GM03348 (cell line): Measurements from ENCODE around the gene CHI3L1.
"Not testable (repeated sequence)": the region's sequence is repeated elsewhere in the genome, so short reads cannot be mapped to it uniquely, and the experiment has no call there.

Source experiments
- DNase-seq: peaks from one replicate; pipeline ENCODE4 v3.0.0; 2012; ENCODE audit warnings: low spot score

The CHI3L1 gene

GRCh38 chr1:203186446-203187303 lies at the start of gene CHI3L1:
Gene CHI3L1, minus strand, starts transcription at chr1:203186704. Its CDS starts 81 bp downstream, at chr1:203186623.
- DNase-seq = no peak

GRCh38 chr1:203234901-203235300 lies 48.4 kb upstream of the CHI3L1 start:
- not testable (repeated sequence) for DNase-seq

- DNase-seq = no peak
Measured at GRCh38 chr1:203229471-203230135, 43.1 kb upstream of the CHI3L1 start, which contains the start of gene CHIT1. Gene CHIT1, minus strand, starts transcription at chr1:203229673. Its CDS starts 37 bp downstream, at chr1:203229636.

DNA sequence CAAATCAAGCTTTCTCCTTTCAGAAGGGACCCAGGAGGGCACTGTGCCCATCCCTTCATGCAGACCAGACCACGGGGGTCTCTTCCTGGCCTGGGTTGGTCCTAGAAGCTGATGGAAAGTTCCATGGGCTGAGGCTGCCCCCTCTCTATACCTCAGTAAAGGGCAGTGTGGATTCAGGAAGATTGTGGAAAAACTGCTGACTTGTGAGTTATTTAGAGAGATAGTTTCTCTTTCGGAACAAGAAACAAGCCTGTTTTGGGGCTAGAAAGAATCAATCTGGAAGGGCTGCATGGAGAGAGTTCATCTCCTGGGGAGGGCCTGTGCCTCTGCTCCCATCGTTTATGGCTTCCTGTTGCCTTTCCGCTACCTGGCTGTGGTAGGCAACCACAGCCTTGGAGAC lies 42.2 kb upstream of the CHI3L1 start:
- DNase-seq = no peak

DNA sequence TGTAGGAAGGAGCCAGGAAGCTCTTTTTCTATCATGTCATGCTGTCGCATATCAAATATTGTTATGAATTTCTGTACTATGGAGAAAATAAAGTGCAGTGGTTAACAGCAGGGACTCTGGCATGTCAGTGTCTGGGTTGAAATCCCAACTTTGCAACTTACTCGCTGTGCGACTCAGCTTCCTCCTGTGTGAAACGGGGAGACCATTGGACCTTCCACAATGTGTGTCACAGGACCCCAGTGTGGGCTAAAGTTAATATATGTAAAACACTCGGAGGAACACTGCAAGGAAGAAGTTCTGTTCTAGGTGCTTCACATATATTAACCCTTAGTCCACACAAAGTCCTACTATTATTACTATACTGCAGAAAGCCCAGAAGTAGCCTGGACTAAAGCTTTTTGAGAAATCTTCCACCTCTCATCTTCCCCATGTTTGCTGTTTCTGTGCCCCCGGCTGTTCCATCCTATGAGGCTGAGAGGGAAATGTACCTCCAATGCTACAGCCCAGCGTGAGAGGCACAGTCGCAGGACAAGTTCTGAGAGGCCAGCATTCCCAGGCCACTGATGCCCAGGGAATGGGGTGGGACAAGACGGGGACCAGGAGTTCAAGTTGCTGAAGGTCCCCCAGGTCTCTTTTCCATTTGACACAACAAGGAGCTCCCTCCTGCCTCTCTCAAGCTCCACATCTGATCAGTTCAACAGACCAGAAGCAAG lies 41.0 kb upstream of the CHI3L1 start:
- no peak for DNase-seq

DNA sequence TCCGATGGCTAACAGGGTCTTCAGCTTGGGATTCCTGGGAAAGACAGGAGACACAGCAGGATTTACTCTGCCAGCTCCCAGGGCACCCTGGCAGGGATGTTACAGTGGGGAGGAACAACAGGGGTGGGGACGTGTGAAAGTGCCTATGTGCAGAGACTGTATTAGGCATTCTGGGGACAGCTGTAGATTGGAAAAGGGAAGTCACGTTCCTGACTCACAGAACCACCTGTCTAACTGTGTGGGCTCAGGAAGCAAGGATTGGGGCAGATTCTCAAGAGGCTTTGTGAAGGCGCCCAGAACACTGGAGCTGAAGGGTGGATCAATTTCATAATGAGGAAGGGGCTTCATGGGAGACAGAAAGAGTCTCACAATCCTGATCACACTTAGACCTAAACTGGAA lies 38.6 kb upstream of the CHI3L1 start:
- no peak for DNase-seq

DNA sequence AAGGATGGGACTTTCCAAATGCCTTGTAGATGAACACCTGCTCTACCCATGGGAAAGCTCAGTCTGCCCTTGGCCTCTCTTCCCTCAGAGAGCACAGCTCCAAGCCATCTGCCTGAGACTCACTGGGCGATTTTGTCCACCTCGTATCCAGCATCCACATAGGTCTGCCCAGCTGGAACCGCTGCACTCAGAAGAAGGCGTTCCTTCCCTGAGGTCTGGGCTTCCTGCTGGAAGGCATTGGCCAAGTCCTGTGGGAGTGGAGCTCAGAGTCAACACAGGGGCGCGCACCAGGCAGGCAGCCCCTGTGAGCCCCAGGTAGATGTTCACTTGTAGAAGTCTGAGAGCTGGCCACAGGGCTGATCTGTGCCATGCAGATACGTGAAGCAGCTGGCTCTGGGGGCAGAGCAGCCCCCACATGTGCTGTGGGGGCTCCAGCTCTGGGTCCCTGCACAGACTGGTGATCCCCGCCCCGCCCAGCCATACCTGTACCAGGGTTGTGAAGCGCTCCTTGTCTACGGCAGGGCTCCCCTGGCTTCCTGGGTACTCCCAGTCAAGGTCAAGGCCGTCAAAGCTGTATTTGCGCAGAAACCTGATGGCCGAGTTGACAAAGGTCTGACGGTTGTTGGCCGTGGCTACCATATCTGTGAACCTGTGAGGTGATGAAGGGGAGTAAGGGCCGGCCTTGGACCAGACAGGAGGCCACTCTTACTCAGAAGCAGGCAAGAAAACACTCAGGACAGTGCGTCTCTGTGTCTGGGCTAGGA lies 36.7 kb upstream of the CHI3L1 start:
- DNase-seq = no peak

DNA sequence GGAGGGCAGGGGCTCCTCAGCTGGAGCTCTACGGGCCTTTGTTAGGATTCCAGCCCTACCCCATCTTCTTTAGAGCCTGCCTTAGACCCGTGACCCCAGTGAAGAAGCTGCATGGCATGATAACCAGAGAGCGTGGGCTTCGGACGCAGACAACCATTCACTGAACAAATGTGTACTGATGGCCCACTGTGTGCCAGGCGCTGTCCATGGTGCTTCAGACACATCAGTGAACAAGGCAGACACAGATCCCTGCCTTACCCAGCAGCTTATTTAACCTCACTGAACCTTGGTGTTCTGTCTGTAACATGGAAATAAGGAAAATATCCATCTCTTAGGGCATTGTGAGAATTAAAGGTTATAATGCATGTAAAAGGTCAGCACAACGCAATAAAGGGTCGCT lies 33.4 kb upstream of the CHI3L1 start:
- DNase-seq = no peak

DNA sequence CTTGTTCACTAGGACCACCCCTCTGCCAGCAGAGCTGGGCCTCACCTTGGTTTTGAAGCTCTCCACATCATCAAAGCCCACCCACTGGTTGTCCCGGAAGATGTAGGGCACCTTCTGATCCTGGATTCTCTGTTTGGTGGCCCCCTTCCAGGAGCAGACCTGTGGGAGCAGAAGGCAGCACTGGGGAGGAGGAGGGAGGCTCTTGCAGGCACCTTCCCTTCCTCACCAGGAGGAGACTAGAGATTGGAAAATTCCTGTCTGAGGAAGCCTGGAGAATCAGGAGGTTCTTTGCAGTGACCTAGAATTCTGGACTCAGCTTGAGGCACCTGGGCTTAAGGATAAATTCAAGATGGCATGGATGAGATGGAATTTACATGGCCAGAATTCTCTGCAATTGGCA lies 32.7 kb upstream of the CHI3L1 start:
- no peak for DNase-seq

DNA sequence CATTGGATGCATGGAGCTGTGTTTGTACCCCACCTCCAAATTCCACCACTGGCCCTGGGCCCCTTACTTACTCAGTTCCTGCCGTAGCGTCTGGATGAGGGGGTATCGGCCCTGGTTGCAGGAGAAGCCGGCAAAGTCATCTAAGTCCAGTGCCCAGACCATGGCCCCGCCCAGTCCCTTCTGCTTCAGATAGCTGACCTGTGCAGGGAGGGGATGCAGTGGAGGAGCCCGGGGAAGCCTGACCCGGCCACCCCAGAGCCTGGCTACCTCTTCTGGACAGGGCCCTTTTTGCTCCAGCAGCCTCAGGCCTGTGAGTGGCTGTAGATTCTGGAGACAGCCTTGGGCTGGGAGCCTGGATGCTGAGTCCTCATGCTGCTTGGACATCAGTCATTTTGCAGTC lies 31.2 kb upstream of the CHI3L1 start:
- no peak for DNase-seq

DNA sequence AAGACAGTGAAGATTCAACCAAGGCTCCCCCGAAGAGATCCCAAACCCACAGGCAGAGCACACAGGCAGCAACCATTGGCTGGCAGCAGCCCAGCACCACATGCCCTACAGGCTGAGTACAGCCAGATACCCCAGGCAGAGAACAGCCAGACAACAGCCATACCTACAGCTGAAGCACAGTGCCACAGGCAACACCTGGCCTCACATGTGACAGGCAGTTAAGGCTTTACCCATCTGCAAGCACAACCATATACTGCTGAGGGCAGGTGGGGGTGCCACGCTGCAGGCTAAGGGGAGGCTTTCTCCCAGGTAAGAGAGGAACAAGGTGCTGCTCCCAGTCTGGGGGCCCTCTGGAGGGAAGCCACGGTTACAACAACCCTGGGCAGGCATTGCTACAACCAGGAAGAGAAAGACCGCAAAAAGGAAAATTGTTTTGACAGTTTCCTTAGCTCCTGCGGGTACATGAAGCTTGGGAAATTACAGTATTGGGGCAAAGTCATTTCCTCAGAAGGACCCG lies 30.7 kb upstream of the CHI3L1 start:
- DNase-seq = no peak

DNA sequence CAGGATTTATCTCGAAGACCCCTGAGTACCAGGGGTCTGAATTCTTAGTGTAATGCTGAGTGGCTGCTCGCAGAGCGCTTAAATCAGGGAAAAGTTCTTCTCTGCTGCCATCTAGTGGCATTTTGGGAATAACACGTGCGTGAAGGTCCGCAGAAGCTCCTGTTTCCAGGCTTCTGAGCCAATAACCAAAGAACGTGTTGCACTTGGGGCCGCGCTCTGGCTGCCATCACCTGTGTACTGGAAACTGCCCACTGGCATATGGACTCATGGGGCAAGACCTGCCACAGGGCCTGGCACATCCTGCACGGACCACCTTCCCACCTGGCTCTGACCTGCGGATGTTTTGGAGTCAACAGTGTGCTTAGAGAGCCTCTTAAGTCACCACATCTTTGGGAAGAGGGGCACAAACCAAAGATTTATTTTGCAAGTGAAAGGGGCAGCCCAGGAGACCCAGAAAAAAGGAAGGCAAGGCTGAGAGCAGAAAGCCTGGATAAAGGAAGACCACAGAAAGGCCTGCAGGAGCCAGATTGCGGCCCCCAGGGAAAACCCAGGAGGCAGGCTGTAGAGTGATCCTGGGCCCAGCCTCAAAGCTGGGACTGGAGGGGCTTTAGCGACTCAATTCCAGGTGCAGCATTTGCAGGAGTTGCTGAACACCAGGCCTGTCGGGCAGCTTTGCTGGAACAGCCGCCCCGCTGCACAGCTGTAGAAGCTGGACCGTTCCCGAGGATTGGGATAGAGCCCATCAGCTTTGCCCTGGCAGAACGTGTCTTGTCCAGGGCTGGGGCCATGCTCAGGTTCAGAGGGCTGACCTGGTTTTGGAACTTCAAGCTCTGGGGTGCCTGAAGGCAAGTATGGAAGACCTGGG lies 30.0 kb upstream of the CHI3L1 start:
- peak; percentile 80 for DNase-seq

DNA sequence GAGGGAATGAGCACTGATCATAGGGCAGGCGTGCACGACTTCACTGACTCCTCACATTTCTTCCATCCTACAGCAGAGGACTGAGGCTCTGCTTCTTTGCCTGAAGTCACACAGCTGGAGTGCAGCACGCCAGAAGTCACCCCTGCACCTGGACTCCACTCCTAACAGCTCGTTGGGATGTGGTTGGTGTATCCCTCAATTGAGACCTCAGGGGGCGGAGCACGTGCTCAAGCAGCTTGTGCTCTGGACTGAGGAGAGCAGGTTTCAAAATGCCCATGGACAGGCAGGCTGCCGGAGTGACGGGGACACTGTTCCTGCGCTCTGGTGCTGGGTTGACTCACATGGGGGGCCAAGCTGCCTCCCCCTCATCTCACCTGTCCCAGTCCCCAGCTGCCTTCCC lies 29.1 kb upstream of the CHI3L1 start:
- no peak for DNase-seq

DNA sequence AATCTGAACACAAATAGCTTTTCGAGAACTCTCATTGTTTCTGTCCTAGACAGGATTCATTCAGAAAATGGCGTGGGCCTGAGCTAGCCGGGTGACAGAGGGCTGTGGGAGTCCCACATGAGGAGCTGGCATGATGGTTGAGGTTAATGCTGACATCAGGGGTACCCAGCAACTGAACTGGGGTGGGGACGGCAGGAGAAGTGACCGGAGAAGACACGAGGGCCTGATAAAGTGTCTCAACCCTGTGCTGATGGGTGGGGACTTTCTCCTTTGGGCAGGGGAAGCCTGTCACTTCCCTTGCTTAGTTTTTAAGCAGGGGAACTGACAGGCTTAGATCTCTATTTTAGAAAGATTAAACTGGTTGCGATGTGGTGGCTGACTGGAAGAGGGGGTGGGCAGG lies 28.4 kb upstream of the CHI3L1 start:
- no peak for DNase-seq

DNA sequence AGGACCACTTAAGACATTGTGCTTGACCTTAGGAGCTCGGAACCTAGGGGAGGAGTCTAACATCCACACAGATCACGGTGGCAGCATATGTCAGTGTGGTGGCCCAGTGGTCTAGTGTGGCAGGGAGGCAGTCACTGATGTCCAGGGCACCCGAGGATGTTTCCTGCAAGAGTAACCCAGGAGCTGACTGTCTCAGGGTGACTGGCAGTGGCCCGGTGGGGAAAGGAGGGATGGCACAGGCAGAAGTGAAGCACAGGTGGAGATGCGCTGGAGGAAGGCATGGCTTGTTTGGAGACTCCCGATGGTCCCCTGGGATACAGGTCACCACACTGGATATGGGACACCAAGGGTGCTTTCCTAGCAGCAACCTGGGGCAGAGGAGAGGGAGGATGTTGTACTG lies 26.6 kb upstream of the CHI3L1 start:
- no peak for DNase-seq

GRCh38 chr1:203211812-203212211 lies 25.3 kb upstream of the CHI3L1 start:
- no peak for DNase-seq

GRCh38 chr1:203210988-203211387 lies 24.5 kb upstream of the CHI3L1 start:
- no peak for DNase-seq

DNA sequence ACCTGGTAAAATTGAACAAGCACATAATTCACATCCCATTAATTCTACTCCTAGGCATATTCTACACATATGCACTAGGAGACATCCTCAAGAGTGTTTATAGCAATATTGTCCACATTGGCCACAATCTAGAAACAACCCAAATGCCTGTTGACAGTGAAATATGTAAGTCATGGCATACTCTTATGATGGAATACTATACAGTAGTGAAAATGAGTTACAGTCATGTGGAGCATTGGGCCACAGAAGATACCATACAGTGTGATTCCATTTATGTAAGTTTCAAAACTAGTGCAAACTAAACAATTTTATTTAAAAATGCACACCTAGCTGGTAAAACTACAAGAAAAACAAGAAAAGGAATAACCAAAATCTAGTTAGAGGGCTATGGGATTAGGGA lies 23.8 kb upstream of the CHI3L1 start:
- DNase-seq = no peak

- no peak for DNase-seq
Measured at GRCh38 chr1:203208181-203208580, 21.7 kb upstream of the CHI3L1 start.

DNA sequence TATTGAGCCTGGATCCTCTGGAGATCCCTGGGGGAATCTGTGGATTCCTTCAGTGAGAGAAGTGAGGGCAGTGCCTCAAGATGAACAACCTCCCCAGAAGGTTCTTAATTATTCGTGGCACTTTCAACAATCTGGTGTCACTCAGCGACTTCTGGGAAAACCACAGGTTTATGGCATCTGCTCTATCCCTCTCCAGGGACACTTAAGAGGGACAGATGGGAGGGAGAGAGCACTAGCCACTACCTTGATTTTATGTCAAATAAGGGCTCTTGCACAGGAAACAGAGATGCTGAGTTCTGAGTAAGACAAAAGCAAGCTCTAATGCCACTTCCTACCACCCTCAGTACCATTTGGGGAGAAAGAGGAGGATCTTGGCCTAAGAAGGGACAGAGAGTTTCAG lies 21.2 kb upstream of the CHI3L1 start:
- DNase-seq = no peak

- no peak for DNase-seq
Measured at GRCh38 chr1:203206129-203206687, 19.7 kb upstream of the CHI3L1 start.
